SKM-1 (cell line): ENCODE measurements around the gene PPFIBP1.

Source experiments
- DNase-seq: peaks from one replicate; lab custom pipeline; 2025; ENCODE audit not compliant: unreplicated experiment; lab: John Stamatoyannopoulos, UW

Gene PPFIBP1

GRCh38 chr12:27523642-27524493, at the start of gene PPFIBP1:
PPFIBP1 (plus strand) TSS chr12:27524206; CDS start chr12:27633397, 109,191 bp downstream.
- peak; percentile 64 for DNase-seq

- no peak for DNase-seq
Measured at GRCh38 chr12:27474344-27474743, 49.7 kb upstream of the PPFIBP1 start.

GRCh38 chr12:27477049-27477448, 47.0 kb upstream of the PPFIBP1 start:
- DNase-seq: no peak

- DNase-seq: no peak
Measured at GRCh38 chr12:27478949-27479348, 45.1 kb upstream of the PPFIBP1 start.

- no peak for DNase-seq
Measured at GRCh38 chr12:27480016-27480415, 44.0 kb upstream of the PPFIBP1 start.

GRCh38 chr12:27486961-27487360, 37.0 kb upstream of the PPFIBP1 start:
- no peak for DNase-seq

- DNase-seq: no peak
Measured at GRCh38 chr12:27488479-27488878, 35.5 kb upstream of the PPFIBP1 start.

- no peak for DNase-seq
Measured at GRCh38 chr12:27491226-27491625, 32.8 kb upstream of the PPFIBP1 start.

GRCh38 chr12:27493260-27493940, 30.6 kb upstream of the PPFIBP1 start:
- no peak for DNase-seq

- DNase-seq: no peak
Measured at GRCh38 chr12:27497446-27497845, 26.6 kb upstream of the PPFIBP1 start.

GRCh38 chr12:27498149-27498548, 25.9 kb upstream of the PPFIBP1 start:
- DNase-seq: no peak

GRCh38 chr12:27498761-27499160, 25.2 kb upstream of the PPFIBP1 start:
- DNase-seq: no peak

GRCh38 chr12:27499377-27499776, 24.6 kb upstream of the PPFIBP1 start:
- DNase-seq: no peak

GRCh38 chr12:27500546-27500945, 23.5 kb upstream of the PPFIBP1 start:
- no peak for DNase-seq

- no peak for DNase-seq
Measured at GRCh38 chr12:27502021-27502435, 22.0 kb upstream of the PPFIBP1 start.

- DNase-seq: no peak
Measured at GRCh38 chr12:27504507-27504906, 19.5 kb upstream of the PPFIBP1 start.

- no peak for DNase-seq
Measured at GRCh38 chr12:27505109-27505508, 18.9 kb upstream of the PPFIBP1 start.

GRCh38 chr12:27505761-27506160, 18.2 kb upstream of the PPFIBP1 start:
- no peak for DNase-seq

GRCh38 chr12:27506645-27507189, 17.3 kb upstream of the PPFIBP1 start:
- DNase-seq: no peak

- no peak for DNase-seq
Measured at GRCh38 chr12:27508736-27509431, 15.1 kb upstream of the PPFIBP1 start.

- no peak for DNase-seq
Measured at GRCh38 chr12:27511031-27511722, 12.8 kb upstream of the PPFIBP1 start.
